K562 (cell line): ENCODE data around the gene HARS2. TPM values are rescaled to one million over a fixed set of nuclear protein-coding genes. Genes with fewer than 3 reads are reported as not detected.
A peak's percentile ranks its signal among the peaks of the same experiment; 100 is the strongest.

Experiments used
- C11orf30 ChIP-seq: fragments of 450-650 bp; IDR thresholded peaks from 2 replicates; pipeline ENCODE4 v1.6.1; 2016; ENCODE audit warnings: low read depth, mild to moderate bottlenecking
- CREB1 ChIP-seq, 2 experiments: sonication (generic) in 1 of 2; formaldehyde crosslinking in 1 of 2; IDR thresholded peaks; 2 replicates each; pipeline versions ENCODE4 v1.6.1 to v1.8.0; 2012 to 2022; ENCODE audit warnings: inconsistent platforms in 1 of 2, mild to moderate bottlenecking in 1 of 2, missing genetic modification reagents in 1 of 2, moderate library complexity in 1 of 2
- CREB5 ChIP-seq: fragments of 250-450 bp; sonication (Bioruptor Pico); IDR thresholded peaks from 2 replicates; pipeline ENCODE4 v1.5.0; 2020; ENCODE audit warnings: mild to moderate bottlenecking
- FOXA3 ChIP-seq, 2 experiments: fragments of 450-650 bp in 1 of 2; sonication (generic) in 1 of 2; formaldehyde crosslinking; IDR thresholded peaks in 1 of 2; conservative IDR thresholded peaks in 1 of 2; 2 replicates each; pipeline versions ENCODE4 v1.4.0 to v1.8.0; 2020 to 2022; ENCODE audit warnings: mild to moderate bottlenecking in 2 of 2, missing genetic modification reagents in 1 of 2
- GABPA ChIP-seq: fragments of 200-800 bp; sonication (Bioruptor generic); conservative IDR thresholded peaks from 2 replicates; pipeline ENCODE4 v1.6.1; 2016; ENCODE audit warnings: low read depth, missing genetic modification characterization, missing compliant biosample characterization
- IRF9 ChIP-seq: fragments of 450-650 bp; IDR thresholded peaks from 2 replicates; pipeline ENCODE4 v1.6.1; 2016; ENCODE audit warnings: missing biosample characterization, missing genetic modification characterization
- MNT ChIP-seq, 2 experiments: fragments of 450-650 bp; conservative IDR thresholded peaks; 2 replicates each; pipeline ENCODE4 v1.6.1; 2017; ENCODE audit warnings: mild to moderate bottlenecking in 2 of 2, moderate library complexity in 2 of 2
- NFRKB ChIP-seq: fragments of 450-650 bp; IDR thresholded peaks from 2 replicates; pipeline ENCODE4 v1.6.1; 2016; ENCODE audit warnings: low read depth
- NFYB ChIP-seq: IDR thresholded peaks from 2 replicates; pipeline ENCODE4 v1.6.1; 2011; ENCODE audit warnings: mild to moderate bottlenecking, moderate library complexity; ENCODE audit not compliant: insufficient read length; ENCODE audit errors: extremely low read depth
- POLR2AphosphoS5 ChIP-seq: IDR thresholded peaks from 2 replicates; pipeline ENCODE4 v1.6.1; 2011; ENCODE audit warnings: mild to moderate bottlenecking, low read depth, low read length, moderate library complexity; ENCODE audit not compliant: control insufficient read depth, insufficient read depth
- PRDM10 ChIP-seq: fragments of 450-650 bp; IDR thresholded peaks from 2 replicates; pipeline ENCODE4 v1.6.1; 2018; ENCODE audit not compliant: partially characterized antibody
- SLC30A9 ChIP-seq: fragments of 250-450 bp; sonication (Bioruptor Pico); IDR thresholded peaks from 2 replicates; pipeline ENCODE4 v1.8.0; 2022; ENCODE audit warnings: mild to moderate bottlenecking, moderate library complexity
- SMARCA5 ChIP-seq: fragments of 450-650 bp; IDR thresholded peaks from 2 replicates; pipeline ENCODE4 v1.6.1; 2016
- SUPT5H ChIP-seq: fragments of 450-650 bp; IDR thresholded peaks from 2 replicates; pipeline ENCODE4 v1.6.1; 2016
- TARDBP ChIP-seq: fragments of 450-650 bp; IDR thresholded peaks from 2 replicates; pipeline ENCODE4 v1.6.1; 2016
- XRCC4 ChIP-seq: IDR thresholded peaks from one replicate; pipeline ENCODE4 v1.6.1; 2011; ENCODE audit not compliant: insufficient read depth, insufficient read length; ENCODE audit errors: extremely low read depth
- polyA plus RNA-seq, 8 experiments: library from polyadenylated mRNA; depleted of rRNA in 4 of 8; stranded (reverse) in 5 of 8; unstranded in 3 of 8; fragments of >200 nt; fragmentation: Nextera tagmentation in 2 of 8; fragmentation: Illumina TruSeq in 1 of 8; extraction: Ambion mirVana in 2 of 8; extraction: Trizol in 1 of 8; gene quantifications; 2 replicates each; pipeline versions ENCODE4 v1.2.1 to v1.2.3, GENCODE V29; 2011 to 2014; ENCODE audit warnings: inconsistent platforms in 1 of 8, missing spikeins in 1 of 8
- total RNA-seq, 7 experiments: library from RNA; depleted of rRNA in 6 of 7; stranded (reverse); fragments of >200 nt in 6 of 7; fragmentation: Illumina TruSeq in 2 of 7; extraction: Trizol in 2 of 7; gene quantifications; 2 replicates each; pipeline versions ENCODE4 v1.2.1 to v1.2.3, GENCODE V29; 2011 to 2021; ENCODE audit warnings: low replicate concordance in 1 of 7

HARS2 gene
- total and polyA plus RNA-seq, 9 of the 15 experiments (the other 6 are each of a cell fraction or from before 2014, with no cell fraction given), result 8.5 to 41.6 (median 27.1) TPM

GRCh38 chr5:140700177-140701144, 9.2 kb downstream of the HARS2 start, which contains the start of gene ZMAT2 (continued):
- TF ChIP-seq TARDBP (0 out of 2 replicates have a peak, but pooled peaks have one; percentile 33), PRDM10 (peak; percentile 8), CREB1 (IDR thresholded peaks at IDR 0.05) (peak; percentile 74; the same call in 1 of the 2 replicates), CREB1 (CRISPR knock-in tag; IDR thresholded peaks at IDR 0.05) (no peak; the same call in 1 of the 2 replicates), POLR2AphosphoS5 (peak; percentile 93), XRCC4 (no peak), MNT (conservative IDR thresholded peaks at IDR 0.05) (peak; percentile 60 to 80), IRF9 (tag) (no peak), FOXA3 (CRISPR knock-in tag; conservative IDR thresholded peaks at IDR 0.05 in 1 of 2, IDR thresholded peaks at IDR 0.05 in 1 of 2) (peak in 1 of 2 experiments; percentile 42; a peak in 1 of 4 replicates), NFYB (peak; percentile 65), C11orf30 (peak; percentile 99), SLC30A9 (CRISPR knock-in tag) (no peak), SUPT5H (peak; percentile 93), CREB5 (CRISPR knock-in tag) (no peak), GABPA (tag) (peak; percentile 43; the same call in 1 of the 2 replicates), SMARCA5 (no peak), NFRKB (peak; percentile 69)
